ENCODE results near the gene ARHGAP4. TPM values are rescaled to one million over a fixed set of nuclear protein-coding genes. Genes with fewer than 3 reads are reported as not detected.

The ARHGAP4 gene
- 50.7 TPM for total RNA-seq

GRCh38 chrX:153925739-153926551 is at the start of gene ARHGAP4:
TSS of gene ARHGAP4 (minus strand) at chrX:153926264. CDS start at chrX:153926202, 62 bp downstream.
- intact Hi-C loops (cut with DNase I), result no loop called here
- ATAC-seq (no peak), DNase-seq (ENCODE audit: low spot score) (no peak)

DNA sequence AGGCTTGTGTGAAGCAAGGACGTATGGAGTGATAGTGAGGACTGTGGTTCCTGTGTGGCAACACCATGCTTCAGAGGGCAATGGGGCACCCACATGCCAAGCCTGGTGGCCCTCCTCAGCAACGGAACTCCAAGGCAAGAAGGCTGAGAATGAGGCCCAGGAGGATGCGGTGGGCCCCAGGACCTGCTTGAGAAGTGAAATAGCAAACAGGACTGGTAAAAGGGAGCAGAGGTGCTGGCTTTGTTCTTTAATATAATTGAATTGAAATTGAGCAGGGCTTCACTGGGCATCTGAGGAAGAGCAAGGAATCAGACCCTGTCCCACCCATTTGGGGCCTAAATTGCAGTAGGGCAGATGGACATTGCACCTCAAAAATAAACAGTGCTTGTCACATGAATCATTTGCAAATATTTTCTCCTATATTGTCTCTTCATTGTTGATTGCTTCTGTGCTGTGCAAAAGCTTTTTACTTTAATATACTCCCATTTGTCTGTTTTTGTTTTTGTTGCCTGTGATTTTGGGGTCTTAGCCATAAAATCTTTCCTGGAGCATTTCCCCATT is 48.7 kb upstream of the ARHGAP4 start:
- intact Hi-C loops (cut with DNase I), result no loop called here
- ATAC-seq, result no peak
- no peak for DNase-seq (ENCODE audit: low spot score)

DNA sequence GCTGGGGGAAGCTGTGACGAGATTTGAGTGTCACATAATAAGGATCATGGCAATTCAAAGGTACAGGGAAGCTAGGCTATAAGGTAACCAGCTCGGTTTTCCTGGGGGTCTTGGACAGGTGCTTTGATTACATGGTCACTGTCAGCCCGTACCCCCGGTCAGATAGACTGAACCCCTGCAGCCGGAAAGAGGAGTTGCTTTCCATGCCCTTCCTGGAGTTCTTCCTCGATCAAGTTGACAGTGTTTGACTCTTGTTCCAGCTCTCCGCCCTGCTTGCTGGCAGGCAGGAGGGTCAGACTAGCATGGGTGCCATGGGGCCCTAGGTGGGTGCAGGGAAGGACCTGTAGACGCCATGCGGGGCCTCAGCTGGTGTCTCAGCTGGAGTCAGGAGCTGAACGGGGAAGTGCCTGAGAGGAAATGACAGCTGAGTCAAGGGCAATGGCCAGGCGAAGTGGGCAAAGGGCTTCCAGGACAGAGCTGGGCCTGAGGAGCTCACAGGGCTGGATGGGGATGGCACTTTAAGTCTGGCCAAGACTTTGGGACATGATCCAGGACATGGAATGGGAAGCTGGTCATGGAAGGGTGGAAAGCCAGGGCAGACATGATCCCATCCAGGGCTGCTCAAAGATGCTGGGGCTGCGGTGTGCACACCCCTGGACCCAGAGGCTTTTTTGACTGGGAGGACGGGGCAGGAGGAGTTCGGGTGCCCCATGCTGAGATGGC is 48.1 kb upstream of the ARHGAP4 start:
- DNase-seq (ENCODE audit: low spot score), result peak; percentile 62
- intact Hi-C loops (cut with DNase I), result no loop called here
- ATAC-seq, result no peak

GRCh38 chrX:153973127-153974002 is 47.3 kb upstream of the ARHGAP4 start:
- DNase-seq (ENCODE audit: low spot score) (peak; percentile 59), ATAC-seq (no peak)
- intact Hi-C loops (cut with DNase I), result no loop called here

GRCh38 chrX:153972368-153973126 is 46.5 kb upstream of the ARHGAP4 start, which contains the start of gene TMEM187:
TSS of gene TMEM187 (plus strand) at chrX:153972754. CDS start at chrX:153982063, 9,309 bp downstream.
- ATAC-seq, result peak; percentile 45
- intact Hi-C loops (cut with DNase I), result no loop called here
- DNase-seq (ENCODE audit: low spot score), result peak; percentile 94

DNA sequence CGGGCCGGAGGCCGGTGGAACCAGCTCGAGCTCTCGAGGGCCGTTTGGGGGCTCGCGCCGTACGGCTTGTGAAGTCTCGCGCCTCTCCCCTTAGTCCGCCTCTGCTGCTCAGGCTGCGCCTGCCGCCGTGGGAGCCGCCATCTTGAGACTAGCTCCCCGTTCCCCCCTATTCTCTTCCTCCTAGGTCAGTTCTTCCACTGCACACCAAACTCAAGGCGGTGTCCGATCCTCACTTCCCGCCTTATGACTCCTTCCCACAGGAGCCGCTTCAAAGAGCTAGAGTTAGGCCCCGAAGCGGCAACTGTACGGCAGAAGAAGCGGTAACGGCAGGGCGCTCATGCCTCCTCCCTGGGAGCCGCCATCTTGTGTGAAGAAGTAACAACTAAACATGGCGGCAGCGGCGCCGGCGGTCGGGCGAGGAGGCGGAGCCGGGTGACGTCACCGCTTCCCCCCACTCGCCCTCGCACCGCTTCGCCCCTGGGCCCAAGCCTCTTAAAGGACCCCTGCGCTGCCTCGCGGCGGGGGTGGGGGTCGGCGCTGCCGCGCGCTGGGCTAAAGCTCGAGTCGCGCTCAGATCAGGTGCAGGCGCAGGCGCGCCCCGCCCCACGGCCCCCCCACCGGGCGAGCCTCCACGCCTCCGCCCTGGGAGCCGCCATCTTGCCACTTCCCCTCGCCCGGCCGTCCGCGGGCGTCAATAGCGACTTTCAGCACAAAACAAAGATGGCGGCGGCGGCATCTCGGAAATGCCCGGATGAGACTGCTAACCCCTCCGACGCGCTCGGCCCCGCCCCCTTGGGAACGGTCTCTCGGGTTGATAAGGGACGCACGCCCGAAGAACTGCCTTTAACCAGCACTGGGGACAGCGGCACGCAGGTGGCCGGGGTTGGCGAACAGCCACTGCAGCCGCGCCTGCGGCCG is 45.6 kb upstream of the ARHGAP4 start, which contains the start of gene HCFC1:
HCFC1 (minus strand) TSS at position 369 of the 918 bp plus-strand sequence. CDS start 978 bp downstream, outside the sequence.
- DNase-seq (ENCODE audit: low spot score), result peak; percentile 98
- intact Hi-C loops (cut with DNase I), result no loop called here
- ATAC-seq, result peak; percentile 75

- DNase-seq (ENCODE audit: low spot score), result peak; percentile 96
- intact Hi-C loops (cut with DNase I), result no loop called here
- ATAC-seq, result peak; percentile 88
These were observed 45.0 kb upstream of the ARHGAP4 start for GRCh38 chrX:153971124-153971449.

DNA sequence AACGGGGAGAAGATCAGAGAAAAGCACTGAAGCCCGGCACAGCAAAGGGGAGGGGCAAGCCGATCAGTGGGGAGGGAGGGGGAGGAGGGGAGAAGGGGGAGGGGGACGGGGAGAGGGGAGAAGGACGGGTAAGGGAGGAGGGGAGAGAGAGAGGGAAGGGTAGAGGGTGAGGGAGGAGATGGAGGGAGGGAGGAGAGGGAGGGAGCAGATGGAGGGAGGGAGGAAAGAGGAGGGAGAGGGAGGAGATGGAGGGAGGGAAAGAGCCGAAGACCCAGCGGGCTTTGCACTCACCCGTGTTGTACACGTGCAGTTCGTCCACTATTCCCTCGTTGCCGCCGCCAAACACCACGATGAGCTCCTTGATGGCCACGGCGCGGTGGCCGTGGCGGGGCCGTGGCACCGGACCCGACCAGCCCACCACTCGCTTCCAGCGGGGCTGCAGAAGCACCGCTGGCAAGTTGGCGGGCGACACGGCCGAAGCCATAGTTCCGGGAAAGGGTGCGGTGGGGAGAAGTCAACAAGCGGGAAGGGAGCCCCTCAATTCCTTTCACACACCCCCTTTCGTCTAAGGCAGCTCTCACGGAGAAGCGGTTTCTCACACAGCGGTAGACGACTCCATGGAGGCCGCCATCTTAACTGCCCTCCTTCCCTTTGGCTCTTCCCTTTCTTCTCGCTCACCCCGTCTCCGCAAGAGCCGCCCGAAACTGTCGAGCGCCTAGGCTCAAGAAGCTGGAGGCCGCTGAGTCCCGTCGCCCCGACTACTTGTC is 44.5 kb upstream of the ARHGAP4 start:
- intact Hi-C loops (cut with DNase I), result no loop called here

DNA sequence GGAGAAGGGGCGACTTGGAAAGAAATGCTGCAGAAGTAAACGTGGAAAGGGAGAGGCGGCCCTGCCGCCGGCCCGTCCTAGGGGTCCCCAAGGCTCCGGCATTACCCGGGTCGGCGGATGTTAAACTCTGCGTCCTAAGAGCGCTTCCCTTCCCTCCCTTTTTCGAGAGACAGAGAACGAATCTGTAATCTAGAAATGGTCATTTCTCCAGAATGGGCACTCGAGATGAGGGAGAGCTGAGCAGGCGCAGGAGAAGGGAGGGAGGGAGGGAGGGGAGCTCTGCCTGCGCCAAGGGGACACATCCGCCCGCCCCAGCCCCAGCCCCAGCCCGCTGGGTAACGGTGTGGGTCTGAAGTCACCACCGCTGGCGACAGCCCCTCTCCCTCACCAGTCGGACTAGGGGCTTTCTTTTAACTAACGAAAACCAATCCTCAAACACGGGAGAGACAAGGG is 43.9 kb upstream of the ARHGAP4 start:
- intact Hi-C loops (cut with DNase I), result no loop called here
- no peak for ATAC-seq
- DNase-seq (ENCODE audit: low spot score), result peak; percentile 73

More for the DNA sequence above, 44.5 kb upstream of the ARHGAP4 start:
- peak; percentile 55 for ATAC-seq
- peak; percentile 75 for DNase-seq (ENCODE audit: low spot score)

DNA sequence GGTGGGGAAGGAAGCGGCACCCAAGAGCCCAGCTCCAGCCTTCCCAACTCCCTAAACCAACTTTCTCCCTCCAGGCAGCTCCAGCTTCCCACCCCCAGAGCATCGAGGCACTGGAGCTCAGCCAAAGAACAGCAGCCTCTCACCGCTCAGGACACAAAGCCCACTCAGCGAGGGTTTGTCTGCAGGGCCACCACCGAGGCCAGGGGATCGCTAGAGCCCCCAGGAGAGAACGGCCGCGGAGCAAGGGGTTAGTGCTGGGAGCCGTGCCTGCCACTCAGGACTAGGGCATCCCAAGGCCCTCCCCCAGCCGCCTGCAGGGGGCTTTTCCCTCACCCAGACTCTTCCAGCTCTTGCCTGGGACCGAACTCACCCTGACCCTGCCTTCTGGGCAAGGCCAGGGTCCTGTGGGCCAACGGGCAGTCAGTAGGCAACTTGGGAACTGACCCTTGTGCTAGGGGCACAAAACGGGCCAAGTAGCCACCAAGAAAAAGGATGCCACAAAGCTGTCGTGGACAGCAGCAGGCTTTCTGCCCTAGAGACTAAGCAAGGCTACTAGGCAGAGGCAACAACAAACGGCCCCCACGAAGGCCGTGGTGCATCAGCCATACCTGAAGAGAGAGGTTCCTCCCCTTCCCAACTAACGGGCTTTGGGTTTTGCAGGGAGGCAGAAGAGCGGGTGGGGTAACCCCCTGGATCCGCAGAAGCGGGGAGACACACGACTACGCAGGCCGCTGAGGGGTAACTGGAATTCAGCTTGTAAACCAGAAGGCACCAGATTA is 43.2 kb upstream of the ARHGAP4 start:
- DNase-seq (ENCODE audit: low spot score) (no peak), ATAC-seq (no peak)
- intact Hi-C loops (cut with DNase I), result no loop called here

DNA sequence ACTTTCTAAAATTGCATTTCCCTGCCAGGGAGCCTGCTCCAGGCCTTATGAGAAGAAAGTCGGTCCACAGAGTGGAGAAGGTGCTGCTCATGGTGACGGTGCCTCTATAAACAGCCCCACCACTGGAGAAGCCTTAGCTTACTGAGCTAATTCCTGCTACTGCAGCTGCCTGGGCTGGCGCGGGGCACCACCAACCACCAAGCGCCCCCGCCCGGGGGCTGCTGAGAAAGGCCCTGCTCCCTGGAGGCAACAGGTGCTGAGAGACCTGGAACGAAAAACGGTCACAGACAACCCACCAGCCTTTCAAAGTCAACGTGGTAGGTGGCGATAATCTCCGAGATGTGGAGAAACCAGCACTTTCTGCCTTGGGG is 42.7 kb upstream of the ARHGAP4 start:
- ATAC-seq (no peak), DNase-seq (ENCODE audit: low spot score) (no peak)

DNA sequence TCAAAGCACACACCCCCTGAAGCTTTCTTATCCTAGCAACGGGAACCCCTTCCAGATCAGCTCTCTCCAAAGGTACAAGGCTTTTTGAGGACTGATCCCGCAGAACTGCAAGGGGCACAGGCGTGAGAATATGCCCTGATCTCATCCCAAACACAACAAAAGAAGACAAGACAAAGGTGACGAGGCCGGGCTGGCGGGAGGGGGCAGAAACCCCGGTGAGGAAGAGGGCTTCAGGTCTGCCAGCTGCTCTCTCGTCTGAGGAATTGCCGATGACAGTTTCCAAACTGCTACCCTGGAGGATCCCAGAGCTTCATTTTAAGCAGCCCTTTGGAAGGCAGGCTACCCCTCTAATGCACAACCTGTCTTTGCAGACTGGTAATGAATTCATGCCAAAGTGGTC is 42.2 kb upstream of the ARHGAP4 start:
- ATAC-seq, result no peak

More for the DNA sequence above, 42.7 kb upstream of the ARHGAP4 start:
- intact Hi-C loops (cut with DNase I), result no loop called here

DNA sequence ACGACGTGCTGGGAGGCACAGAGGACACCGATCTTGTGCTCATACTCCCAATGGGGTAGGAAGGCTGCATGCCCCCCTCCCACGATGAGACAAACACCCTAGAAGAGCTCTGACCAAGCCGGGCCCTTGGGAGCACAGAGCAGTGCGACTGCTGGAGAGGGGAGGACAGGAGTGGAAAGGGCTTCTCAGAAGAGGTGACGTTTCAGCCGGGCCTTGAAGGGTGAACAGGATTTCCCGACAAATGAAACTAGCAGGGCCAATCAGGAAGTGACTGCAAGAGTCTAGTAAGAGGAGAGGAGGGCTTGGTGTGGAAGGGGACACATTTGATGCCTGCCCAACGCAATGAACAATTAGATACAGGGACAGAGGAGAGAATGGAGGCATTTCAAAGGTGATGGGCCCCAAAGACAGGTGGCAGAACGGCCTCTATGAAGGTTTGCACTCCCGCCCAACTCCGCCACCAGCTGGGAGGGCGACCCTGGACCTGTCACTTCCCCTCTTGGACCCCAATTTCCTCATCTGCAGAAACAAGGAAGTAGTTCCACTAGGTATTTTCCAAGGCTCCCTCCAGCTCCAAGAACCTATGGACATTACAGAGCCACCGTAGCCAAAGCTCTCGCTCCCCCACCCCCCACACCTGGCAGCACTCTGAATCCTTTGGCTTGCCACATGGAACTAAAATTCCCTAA is 41.6 kb upstream of the ARHGAP4 start:
- DNase-seq (ENCODE audit: low spot score) (no peak), ATAC-seq (no peak)
- intact Hi-C loops (cut with DNase I), result no loop called here

More for the DNA sequence above, 42.2 kb upstream of the ARHGAP4 start:
- intact Hi-C loops (cut with DNase I), result no loop called here
- DNase-seq (ENCODE audit: low spot score), result no peak

DNA sequence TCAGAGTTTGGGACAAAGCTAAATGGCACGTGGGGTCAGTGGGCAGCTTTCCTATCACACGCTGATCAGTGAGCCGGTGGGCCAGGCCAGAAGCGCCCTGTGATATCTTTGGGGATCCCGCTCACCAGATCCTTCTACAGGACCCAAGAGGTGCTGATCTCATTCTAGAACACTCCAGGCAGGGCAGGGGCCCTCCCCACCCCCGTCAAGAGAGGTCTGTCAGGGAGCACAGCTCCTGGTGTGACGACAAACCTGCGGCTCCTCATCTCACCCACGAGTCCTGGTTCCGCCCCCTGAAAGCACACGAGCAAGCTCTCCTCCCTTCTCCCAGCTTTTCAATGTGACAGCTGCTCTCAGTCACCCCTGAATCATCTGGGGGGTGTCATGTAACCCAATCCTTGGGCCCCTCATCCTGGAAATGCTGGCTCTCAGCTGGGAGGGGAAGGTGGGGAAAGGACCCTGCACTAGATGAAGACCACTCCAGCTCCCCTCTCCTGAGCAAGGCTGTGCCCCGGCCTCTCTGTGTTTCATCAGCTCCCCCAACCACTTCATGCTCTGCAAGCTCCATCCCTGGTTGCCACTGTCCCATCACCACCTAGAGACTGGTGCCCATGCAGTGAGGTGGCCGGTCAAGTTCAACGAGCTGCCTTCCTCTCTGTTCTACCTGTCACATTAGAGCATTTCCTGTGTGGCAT is 40.9 kb upstream of the ARHGAP4 start:
- ATAC-seq (no peak), DNase-seq (ENCODE audit: low spot score) (no peak)
- intact Hi-C loops (cut with DNase I), result no loop called here

DNA sequence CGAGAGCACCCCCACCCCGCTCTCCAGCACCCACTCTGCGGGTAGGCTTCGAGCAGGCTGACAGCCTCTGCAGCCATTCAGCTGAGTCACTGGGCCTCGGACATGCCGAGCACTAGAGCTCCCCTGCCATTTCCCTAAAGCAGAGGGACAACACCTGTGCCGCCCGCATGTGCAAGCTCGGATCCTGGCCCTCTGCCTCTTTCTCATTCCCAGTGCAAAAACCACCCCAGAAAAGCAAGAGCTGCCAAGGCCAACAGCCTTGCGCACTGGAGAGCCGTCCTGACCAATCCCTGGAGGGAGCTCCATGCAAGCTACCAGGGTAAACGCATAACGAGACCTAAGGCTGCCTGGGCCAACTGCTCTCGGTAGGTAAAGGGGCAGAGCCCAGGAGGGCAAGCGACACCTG is 40.2 kb upstream of the ARHGAP4 start:
- intact Hi-C loops (cut with DNase I), result no loop called here
- no peak for DNase-seq (ENCODE audit: low spot score)
- no peak for ATAC-seq
